CD4-positive, alpha-beta T cell treated with Interleukin-6 at 100 ng/mL for 8 hours (primary cell): ENCODE results near the gene RGMB.

Experiments used
- DNase-seq: peaks from one replicate; pipeline ENCODE4 v3.0.0-alpha.2; 2020; ENCODE audit warnings: mixed read lengths, low spot score

The RGMB gene

DNA sequence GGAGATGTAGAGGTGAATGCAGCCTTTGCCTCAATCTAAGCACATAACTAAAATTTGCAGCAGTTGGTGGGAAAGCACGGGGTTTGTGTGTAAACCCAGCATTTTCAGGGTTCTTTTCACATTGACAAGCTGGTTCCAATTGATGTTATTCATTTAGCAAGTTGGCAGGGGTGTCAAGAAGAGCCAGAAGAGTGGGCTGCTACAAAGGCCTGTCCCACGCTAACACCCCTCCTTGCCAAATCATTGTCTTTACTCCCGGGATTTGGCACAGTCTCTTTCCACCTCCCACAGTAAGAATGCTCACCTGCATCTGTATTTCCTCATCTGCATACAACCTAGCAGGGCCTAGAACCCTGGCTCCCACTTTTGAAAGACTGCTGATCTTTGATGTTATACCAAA, 11.8 kb downstream of the RGMB start:
- no peak for DNase-seq

GRCh38 chr5:98786191-98786853, 12.9 kb downstream of the RGMB start:
- DNase-seq, result no peak

DNA sequence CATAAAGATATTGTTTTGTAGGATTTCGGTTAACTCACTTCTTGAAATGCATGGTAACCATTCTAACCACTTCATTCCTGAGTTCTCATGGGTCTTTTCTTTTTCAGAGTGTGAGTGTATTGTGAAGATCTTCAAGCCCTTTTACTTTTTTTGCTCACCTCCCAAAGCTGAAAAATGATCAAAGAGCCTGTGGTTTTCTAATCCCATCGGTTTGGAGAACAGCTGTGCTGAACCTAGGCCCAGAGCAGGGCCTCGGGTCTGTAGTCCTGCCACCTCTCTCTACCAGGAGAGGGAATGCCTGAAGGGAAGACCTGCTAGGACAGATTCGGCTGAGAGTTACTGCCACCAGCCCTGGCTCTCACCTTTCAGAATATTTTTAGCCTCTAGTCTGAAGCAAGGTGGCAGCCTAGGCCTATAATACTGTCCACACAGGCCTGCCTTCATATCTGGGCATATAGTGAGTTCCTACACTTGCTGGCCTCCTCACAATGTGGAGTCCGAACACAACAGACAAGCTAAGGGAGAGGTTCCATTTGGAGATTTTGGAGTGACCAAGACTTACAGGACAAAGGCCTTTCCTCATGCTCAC, 13.8 kb downstream of the RGMB start:
- no peak for DNase-seq

GRCh38 chr5:98789029-98789428, 15.6 kb downstream of the RGMB start:
- no peak for DNase-seq

- DNase-seq, result no peak
These were observed 17.6 kb downstream of the RGMB start for GRCh38 chr5:98791001-98791519.

DNA sequence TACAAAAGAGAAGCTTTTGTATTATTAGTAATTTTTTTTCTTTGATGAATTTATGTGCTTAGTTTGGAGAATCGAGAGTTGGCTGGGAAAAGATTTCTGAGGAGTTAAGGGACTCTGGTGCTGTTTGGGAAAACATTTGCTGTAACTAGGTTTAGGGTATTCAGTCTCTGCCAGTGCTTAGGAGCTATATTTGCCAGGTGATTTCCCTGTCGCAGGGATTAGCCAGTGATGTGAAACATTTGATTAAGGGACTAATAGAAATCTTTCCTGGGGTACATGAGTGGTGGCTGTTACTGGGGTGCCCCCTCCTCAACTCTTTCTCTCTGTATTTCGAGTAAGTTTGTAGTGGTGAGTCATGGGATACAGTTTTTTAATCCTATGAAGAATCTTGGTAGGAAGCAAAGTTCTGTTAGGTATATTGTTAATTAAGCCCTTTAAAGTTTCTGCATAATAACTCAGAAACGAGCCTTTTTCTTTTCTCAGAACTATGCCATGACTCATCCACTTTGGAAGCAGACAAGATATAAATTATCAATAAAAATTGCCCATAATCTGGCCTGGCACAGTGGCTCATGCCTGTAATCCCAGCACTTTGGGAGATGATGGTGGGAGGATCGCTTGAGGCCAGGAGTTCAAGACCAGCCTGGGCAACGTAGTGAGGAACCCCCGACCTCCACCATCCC, 18.6 kb downstream of the RGMB start:
- no peak for DNase-seq

DNA sequence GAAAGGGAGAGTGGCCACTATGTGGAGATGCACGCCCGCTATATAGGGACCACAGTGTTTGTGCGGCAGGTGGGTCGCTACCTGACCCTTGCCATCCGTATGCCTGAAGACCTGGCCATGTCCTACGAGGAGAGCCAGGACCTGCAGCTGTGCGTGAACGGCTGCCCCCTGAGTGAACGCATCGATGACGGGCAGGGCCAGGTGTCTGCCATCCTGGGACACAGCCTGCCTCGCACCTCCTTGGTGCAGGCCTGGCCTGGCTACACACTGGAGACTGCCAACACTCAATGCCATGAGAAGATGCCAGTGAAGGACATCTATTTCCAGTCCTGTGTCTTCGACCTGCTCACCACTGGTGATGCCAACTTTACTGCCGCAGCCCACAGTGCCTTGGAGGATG, 19.8 kb downstream of the RGMB start:
- DNase-seq, result no peak

GRCh38 chr5:98794001-98794400, 20.5 kb downstream of the RGMB start:
- no peak for DNase-seq

DNA sequence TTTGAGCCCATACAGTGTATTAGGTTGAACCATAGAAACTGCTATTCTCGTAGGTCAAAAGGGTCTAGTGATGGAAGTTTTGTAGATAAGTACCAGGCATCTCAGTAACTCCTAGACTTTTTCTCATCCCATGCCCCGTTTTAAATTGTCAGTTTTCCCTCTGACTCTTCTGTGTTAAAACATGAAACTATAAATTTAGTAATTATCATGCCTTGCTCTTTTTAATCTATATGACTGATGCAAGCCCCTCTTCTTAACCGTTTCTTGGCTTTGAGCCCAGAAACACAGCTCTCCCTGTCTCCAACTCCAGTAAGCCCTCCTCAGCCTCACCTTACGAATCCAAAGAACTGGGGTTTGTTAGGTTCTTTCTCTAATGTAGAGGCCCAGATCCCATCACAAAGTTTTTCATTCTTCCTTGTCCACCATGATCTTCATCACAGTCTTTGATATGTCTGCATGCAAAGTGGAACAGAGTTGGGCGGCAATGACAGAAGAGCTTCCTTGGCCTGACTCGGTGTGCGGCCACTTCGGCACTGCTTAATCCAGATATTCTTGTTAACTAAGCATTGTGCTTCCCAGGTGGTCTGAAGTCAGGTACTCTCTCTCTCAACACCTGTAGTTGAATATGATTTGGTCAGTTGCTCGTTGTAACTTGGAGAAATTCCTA, 21.1 kb downstream of the RGMB start:
- DNase-seq, result no peak

GRCh38 chr5:98795243-98795642, 21.8 kb downstream of the RGMB start:
- no peak for DNase-seq

DNA sequence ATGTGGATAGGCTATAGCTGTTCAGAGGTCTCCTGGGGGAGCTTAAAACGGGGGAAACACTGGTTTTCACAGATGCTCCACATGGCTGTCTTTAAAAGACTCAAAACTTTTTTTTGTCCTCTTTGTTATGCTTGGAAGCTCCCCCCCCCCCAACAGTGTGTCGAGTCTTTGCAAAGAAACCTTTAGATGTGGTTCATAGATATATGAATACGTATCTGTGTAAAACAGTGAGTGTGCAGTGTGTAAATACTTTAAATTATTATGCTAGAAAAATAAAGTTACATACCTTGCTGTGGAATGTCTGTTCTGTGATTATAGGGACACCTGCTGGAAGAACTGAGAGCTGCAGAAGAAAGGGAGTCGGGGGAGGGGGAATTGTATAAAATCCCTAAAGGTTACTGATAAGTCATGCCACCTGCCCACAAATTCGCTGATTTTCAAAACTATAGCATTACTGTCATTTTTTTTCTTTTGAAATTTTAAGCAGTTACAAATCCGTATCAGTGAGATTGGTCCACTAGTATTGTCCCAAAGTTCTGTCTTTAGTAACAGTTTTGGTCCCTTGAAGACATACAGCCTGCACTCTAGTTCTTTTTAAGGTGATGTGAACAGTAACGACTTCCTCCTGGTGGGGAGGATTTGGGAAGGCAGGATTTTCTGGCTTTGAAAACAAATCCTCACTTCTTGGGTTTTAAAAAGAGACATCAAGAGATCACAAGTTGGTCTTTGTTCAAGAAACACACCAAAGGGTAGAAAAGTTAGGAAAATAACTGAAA, 22.9 kb downstream of the RGMB start:
- DNase-seq, result peak; percentile 37

GRCh38 chr5:98798371-98798770, 24.9 kb downstream of the RGMB start:
- no peak for DNase-seq

GRCh38 chr5:98798847-98799246, 25.4 kb downstream of the RGMB start:
- no peak for DNase-seq

DNA sequence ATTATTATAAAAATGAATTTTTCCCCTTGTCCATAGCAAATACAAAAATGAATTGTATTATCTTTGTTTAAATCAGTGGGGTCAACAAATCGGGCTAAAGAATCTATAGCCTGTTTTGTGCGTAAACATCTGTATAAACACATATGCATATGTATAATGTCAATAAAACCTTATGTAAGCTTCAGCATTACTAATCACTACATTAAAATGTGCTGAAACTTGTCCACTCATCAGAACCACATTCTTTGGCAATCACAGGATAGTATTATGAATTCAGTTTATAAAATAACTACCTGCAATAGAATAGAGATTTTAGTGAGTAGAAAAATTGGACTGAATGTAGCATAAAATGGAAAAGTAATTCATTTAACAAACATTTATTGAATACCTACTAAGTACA, 30.6 kb downstream of the RGMB start:
- no peak for DNase-seq

DNA sequence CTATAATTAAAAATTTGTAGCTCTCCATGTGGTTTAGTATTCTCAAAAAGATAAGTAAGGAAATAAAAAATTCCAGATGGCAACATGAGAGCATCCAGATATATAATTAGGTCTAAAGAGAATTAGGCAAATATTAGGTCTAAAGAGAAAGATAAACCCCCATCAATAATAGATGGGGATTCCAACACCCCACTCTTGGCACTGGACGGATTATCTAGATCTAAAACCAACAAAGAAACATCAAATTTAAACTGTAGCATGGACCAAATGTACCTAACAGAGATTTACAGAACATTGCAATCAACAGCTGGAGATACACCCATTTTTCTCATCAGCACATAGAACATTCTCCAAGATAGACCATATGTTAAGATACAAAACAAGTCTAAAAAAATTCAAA, 31.6 kb downstream of the RGMB start:
- no peak for DNase-seq

- DNase-seq, result no peak
These were observed 34.3 kb downstream of the RGMB start for GRCh38 chr5:98807806-98808205.

DNA sequence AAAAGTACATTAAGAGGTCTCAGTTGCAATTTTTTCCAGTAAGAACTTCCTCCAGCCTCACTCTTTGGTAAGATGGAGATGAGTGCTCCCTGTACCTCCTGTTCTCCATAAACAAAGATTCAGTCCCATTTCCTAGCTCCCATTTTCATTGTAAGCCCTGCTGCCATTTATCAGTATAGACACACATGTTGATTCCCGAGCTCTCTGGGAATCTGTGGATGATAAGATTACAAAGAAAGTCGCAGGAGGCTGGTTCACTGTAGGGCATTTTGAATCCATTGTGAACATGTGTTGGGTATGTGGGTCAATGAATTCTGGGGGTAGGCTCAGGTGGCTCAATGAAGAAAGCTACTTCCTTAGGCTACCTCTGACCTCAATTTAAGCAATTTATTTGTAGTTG, 36.7 kb downstream of the RGMB start:
- no peak for DNase-seq

DNA sequence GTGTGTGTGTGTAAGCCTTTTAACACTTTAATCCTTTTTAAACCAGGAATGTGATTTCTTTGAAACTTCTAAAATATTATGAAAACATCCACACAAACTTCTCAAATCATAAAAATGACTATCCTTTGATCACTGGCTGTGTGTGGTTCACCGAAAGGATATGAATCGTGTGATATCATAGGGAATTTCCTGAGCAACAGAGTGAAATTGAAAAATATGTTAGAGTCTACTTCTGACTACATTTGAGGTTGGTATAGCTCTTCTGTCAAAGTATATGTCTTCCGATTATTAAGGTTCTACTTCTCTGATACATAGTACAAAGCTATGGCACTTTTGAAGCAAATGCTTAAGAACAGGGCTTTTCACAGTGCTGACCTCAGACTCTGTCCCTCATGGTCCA, 40.3 kb downstream of the RGMB start:
- DNase-seq, result no peak

DNA sequence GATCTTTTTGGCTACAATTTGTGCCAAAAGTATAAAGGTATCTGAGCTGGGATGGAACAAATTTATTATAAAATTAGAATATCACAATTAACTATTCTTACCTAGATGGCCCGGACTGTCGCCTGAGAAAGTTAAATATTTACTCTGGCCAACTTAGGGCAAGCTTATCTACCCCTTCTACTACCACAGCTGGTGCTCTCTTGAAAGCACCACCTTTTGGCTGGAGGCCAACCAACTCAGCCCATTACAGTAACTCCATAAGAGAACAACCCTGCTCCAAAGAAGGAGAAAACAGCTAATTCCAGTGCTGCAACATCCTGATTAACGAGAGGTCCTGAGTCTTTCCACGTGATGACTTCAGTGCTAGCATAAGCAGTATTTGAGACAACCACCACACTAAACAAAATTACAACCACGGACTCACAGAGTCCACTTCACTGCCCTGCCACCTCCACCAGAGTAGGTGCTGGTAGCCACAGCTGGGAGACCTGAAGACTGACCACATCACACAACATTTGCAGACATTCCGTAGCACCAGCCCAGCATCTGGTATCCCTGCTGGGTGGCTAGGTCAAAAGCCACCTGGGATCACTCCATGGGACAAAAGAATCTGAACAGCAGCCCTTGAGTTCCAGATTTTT, 43.2 kb downstream of the RGMB start:
- DNase-seq, result no peak

GRCh38 chr5:98825582-98826375, 52.3 kb downstream of the RGMB start:
- no peak for DNase-seq

GRCh38 chr5:98827161-98827560, 53.7 kb downstream of the RGMB start:
- peak; percentile 4 for DNase-seq
